GM19023 (cell line): Measurements from ENCODE around the gene DLGAP1.
A peak's percentile ranks its signal among the peaks of the same experiment; 100 is the strongest.

Experiments
- ATAC-seq: cut with Tn5 transposase; IDR thresholded peaks from one replicate; pipeline ENCODE4 v1.9.1; 2021; ENCODE audit warnings: mild to moderate bottlenecking, moderate library complexity; ENCODE audit not compliant: unreplicated experiment

DLGAP1 gene

GRCh38 chr18:3449512-3450011, 1005.5 kb downstream of the DLGAP1 start:
- peak; percentile 9 for ATAC-seq

DNA sequence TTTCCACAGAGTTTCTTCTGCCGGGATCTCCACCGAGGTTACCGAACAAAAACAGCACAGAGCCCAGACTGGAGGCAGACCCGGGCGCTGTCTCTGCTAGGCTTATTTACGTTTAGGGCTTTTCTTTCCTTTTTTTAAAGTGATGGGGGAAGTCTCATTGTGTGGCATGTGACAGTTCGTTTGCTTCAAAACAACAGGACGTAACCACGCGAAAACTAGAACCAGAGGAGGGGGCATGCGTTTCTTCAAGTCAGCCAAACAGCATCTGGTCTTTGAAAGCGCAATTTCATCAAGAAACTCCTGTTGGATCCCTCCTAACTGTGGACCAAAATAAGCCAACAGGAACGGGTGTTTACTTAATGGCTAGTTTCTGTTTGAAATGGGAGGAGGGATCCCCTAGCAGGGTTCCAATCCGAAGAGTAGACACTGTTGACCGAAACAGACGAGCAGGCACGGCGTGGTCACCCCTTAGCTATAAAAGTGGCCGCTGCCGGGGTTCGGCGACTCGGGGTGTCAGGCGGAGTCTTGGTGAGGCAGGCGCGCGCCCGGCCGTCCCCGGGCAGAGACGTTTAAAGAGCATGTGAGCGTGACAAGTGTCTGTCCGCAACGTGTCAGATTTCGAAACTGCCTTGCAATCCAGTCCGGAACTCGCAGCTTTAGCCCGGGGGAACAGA, 1006.1 kb downstream of the DLGAP1 start:
- peak; percentile 42 for ATAC-seq

DNA sequence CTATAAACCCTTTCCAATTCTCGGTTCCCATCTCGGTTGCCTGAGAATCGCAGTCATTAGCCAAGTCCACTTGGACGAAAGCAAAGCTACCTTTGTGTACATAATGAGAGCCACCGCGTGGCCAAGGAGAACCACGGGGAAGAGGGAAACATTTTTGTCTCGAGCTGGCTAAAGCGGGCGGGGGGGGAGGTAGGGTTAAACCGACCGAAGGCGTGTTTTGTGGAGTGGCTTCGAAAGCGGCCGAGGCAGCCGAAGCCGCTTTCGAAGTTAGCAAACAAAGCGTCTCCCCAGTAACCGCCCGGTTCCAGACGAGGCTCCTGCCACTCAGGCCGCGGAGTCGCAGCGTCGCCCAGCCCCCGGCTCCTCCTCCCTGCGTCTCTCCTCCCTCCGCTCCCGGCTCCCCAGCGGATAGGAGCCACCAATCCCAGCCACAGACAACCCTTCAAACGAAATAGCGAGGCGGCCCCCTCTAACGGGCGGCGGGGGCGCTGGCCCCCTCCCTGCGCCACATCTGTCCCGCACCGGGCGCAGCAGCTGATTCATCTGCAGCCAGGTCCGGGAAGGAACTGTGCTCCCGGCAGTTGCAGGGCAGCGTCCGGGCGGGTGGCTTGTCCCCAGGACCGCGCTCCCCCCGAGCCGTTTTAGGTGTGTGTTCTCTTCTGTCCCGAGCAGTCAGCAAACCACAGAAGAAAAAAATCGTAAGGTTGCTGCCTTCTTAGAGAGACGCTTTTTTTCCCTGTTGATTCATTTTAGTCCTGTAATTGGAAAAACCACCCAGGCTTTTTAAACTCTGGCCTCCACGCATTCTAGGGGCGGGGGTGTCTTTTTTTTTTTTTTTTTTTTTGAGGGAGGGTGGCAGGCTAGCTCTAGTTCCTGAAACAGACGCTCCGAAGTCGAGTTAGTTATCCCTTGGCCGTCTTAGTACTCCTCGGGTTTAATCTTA, 1006.9 kb downstream of the DLGAP1 start:
- peak; percentile 71 for ATAC-seq

- no peak for ATAC-seq
These were observed 1007.8 kb downstream of the DLGAP1 start for GRCh38 chr18:3447068-3447894.
